GM21737 (cell line): ENCODE measurements around the gene RNF180.
"Not testable (repeated sequence)": the region's sequence is repeated elsewhere in the genome, so short reads cannot be mapped to it uniquely, and the experiment has no call there.

Source experiments
- ATAC-seq: cut with Tn5 transposase; IDR thresholded peaks from one replicate; pipeline ENCODE4 v1.9.1; 2021; ENCODE audit warnings: mild to moderate bottlenecking, moderate library complexity; ENCODE audit not compliant: unreplicated experiment

The RNF180 gene

GRCh38 chr5:64273276-64273675, 107.6 kb downstream of the RNF180 start:
- ATAC-seq: no peak

DNA sequence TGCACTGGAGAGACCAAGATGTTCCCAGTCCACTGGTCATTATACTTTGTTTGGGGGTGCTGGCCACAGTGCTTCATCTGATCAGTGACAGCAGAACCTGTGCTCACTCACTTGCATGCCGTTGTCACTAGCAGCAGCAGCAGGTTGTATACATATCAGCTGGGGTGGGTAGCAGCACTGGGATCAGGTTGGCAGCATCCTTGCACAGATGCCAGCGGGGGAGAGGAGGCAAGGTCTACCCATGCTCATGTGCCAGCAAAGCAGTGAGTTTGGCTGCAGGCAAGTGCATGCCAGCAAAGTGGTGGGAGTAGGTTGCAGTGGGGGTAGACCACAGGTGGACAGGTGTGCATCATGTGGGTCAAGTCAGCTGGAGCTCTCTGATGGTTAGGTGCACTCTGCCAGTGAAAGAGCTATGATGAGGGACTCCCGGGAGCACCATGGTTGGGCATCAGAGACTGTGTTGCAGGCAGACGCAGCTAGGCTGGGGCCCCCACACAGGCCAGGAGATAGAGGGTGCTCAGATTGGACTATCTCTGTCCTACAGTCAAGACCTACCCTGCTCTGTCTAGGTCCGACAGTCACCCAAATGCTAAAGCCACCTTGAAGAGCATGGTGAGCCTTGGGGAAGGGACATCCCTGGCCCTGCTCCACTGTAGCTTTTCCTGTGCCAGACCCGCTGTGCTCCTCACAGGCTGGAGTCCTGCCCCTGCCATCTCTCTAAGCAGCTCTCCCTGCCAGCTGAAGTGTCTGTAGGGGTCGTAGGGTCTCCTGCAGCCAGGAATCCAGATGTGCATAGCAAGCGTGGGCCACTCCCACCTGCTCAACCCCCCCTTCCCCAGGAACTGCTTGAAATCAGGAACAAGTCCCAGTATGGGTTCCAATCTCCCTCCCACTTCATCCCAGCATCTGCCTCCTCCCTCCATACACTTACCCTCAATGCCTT, 119.8 kb downstream of the RNF180 start:
- ATAC-seq: no peak

- no peak for ATAC-seq
Observed at GRCh38 chr5:64286381-64286780, 120.7 kb downstream of the RNF180 start.

DNA sequence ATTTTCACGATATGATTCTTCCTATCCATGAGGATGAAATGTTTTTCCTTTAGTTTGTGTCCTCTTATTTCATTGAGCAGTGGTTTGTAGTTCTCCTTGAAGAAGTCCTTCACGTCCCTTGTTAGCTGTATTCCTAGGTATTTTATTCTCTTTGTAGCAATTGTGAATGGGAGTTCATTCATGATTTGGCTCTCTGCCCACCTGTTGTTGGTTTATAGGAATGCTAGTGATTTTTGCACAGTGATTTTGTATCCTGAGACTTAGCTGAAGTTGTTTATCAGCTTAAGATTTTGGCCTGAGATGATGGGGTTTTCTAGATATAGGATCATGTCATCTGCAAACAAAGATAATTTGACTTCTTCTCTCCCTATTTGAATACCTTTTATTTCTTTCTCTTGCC, 122.9 kb downstream of the RNF180 start:
- not testable (repeated sequence) for ATAC-seq

DNA sequence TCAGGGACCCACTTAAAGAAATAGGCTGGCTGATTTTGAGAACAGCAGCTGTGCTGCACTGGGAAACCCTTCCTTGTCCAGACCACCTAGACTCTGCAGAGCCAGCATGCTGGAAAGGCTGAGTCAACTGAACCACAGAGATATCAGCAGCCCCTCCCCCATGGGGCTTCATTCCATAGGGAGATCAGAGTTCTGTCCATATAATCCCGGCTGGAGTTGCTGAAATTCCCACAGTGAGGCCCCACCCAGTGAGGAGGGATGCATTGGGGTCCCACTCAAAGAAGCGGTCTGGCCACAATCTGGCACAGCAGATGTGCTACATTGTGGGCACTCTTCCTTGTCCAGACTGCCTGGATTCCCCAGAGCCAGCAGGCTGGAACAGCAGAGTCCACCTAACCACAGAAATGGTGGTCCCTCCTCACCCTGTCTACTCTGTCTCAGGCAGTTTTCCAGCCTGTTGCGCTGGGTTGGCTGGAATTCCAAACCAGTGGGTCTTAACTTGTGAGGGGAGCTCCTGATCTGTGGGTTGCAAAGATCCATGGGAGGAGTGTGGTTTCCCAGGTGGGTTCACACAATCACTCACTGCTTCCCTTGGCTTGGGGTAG, 127.1 kb downstream of the RNF180 start:
- ATAC-seq: no peak

DNA sequence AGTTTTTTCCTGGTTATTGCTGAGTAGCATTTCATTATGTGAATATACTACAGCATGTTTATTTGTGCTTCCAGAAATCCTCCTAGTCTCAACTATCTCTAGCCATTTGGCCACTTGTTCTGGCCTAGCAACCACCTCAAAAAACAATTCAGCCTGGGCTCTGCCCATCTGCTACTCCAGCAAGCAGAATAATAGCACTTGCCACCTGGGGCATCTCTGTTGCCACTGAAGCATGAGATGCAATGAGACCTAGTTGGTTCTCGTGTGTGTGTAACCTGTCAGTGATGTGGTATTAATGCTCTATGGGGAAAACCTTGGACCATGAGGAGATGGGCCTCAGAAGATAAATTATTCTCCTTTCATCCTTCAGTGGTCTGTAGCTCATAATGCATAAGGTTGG, 129.5 kb downstream of the RNF180 start:
- ATAC-seq: no peak

DNA sequence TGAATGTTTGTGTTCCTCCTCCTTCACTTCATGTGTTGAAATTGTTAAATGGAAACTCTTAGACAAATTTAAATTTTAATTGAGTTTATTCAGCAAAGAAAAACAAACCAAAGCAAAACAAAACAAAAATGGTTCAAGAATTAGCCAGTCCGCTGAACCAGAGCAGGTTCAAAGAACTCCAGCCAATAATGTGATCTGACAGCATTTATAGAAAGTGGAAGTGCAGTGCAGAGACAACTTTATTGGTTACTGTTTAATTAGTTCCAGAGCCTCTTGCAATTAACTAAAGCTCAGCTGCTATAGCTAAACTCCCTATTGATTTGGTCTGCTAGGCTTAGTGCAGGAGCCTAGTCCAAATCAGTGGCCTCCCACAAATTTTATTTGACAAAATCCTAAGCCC, 132.9 kb downstream of the RNF180 start:
- ATAC-seq: no peak

DNA sequence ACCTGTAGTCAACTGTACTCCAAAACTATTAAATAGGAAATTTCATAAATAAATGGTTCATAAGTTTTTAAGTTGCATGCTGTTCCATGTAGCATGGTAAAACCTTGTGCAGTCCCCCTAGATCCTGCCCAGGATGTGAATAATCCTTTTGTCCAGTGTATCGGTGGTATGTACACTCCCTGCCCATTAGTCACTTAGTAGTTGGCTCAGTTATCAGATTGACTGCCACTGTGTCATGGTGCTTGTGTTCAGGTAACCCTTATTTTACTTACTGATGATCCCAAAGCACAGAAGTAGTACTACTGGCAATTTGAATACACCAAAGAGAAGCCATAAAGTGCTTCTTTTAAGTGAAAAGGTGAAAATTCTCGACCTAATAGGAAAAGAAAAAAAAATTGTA, 134.2 kb downstream of the RNF180 start:
- ATAC-seq: no peak

DNA sequence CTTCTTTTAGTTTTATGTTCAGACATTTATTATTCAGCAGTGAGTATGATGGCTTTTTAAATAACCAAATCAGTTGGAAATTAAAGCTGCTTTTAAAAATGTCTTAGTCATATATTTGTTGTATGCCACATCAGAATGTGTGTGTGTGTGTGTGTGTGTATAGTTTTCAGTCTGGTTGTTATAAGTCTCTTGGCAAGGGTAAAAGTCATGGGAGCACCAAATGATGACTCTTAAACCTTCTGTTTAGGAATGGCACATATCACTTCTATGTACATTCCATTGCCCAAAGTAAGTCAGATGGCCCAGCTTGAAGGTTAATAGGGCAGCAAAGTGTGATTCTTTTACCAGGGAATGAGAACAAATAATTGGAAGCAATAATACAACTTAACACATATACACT, 135.9 kb downstream of the RNF180 start:
- ATAC-seq: no peak

DNA sequence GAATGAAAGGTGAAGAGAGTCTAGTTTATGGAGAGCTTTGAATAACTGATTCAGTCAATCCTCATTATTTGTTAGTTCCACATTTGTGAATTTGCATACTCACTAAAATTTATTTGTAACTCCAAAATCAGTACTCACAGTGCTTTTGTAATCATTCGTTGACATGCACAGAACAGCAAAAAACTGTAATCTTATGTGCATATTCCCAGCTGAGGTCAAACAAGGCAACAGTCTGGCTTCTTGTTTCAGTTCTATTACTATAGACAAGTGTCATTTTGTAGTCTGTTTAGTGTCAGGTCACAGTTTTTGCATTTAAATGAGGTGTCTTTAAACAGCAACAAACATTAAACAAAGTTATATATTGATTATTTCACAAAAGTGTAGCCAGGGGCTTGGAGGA, 142.5 kb downstream of the RNF180 start:
- ATAC-seq: no peak

DNA sequence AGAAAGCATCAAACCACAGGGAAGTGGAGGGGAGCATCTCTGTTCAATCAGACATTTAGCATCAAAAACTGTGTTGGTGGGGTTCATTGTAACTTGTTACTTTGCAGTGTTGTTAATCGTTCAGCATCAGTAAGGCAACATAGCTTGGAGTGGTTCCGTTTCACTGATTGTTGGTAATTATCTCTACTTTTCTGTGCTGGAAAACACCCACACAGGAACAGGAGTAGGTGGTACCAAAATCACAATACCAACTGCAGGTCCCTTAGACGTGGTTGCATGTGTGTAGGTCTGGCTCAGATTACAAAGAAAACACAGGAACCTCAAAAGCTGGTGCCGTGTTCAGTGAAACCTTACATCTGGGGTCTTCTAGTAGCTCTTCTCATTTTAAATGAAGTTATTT, 146.8 kb downstream of the RNF180 start:
- ATAC-seq: no peak

GRCh38 chr5:64315778-64316177, 150.1 kb downstream of the RNF180 start:
- ATAC-seq: no peak

DNA sequence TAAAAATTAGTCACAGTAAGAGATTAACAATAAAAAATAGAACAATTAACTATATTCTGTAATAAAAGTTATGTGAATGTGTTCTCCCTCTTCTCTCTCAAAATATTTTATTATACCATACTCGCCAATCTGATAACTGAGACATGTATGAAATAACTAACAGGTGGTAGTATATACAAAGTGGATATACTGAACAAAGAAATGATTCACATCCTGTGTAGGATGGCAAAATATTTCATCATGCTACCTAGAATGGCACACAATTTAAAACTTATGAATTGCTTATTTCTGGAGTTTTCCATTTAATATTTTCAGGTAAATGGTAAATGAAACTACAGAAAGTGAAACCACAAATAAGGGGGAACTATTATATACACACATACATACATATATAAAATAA, 152.5 kb downstream of the RNF180 start:
- no peak for ATAC-seq

DNA sequence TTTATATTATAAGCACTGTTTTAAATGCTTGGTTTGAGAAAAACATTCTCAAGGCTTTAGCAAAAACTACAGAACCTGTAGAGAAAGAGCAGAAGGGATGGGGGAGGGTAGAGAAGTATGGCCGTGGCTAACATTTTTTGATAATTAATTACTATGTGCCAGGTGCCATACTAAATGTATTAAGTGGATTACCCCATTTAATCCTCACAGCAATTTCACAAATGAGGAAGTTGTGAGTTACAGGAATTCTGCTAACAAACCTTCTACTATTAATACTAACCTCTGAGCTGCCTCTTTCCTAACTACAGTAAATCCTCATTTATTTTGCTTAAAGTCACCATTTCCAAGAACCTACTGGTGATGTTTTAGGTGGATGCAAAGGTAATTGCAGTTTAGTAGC, 157.9 kb downstream of the RNF180 start:
- ATAC-seq: no peak

- no peak for ATAC-seq
Observed at GRCh38 chr5:64330728-64331231, 165.1 kb downstream of the RNF180 start.

- no peak for ATAC-seq
Observed at GRCh38 chr5:64331597-64332277, 166.1 kb downstream of the RNF180 start.

DNA sequence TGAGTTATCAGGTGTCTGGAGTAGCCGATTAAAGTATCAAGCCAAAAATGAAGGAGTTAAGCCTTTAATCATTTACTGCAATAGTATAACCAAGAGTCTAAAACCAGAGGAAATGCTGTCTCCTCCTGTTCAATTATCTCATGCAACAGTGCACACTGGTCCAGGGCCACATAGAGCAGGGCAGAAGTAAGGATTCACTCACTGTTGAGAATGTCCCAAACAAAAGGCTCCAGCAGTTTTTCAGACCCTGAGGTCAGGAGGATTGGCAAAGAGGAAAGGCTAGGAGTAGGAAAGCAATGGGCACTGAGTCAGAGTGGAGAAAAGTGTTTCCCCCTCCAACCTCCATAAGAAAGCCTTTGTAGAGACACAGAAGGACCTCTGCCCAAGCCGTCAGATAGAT, 168.2 kb downstream of the RNF180 start:
- ATAC-seq: no peak

DNA sequence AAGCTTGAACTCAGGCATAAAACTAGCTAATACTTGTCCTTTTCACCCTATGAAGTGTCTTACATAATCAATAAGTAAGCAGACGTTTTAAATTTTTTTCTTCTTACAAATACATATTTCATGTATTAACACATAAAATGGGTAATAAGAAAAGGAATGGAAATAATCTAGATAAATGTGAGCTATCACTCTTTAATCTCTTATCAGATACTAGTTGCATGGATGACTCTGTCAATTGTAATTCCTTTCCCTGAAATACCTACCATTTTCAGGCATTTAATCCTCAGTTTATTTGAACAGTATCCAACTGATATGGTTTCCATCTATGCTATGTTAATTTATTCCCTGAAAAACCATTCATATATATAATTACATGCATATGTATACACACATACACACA, 174.1 kb downstream of the RNF180 start:
- ATAC-seq: no peak

GRCh38 chr5:64340293-64340692, 174.7 kb downstream of the RNF180 start:
- no peak for ATAC-seq

DNA sequence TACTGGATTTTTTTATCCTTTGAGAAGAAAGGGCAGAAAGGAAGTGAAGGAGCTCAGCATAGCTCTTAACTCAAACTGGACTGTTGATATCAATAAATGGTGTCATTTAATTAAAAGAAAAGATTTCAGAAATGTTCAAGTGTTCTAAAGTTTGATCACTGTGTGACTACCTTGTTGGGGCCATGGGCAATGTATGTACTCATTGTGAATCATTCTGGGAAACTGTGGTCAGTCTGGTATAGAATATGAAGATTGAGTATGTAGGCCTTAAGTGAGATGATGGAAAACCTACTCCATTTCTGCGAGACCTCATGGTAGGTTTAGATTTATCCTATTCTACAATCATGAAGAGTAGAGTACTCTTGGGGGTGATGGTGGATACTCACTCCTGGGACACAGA, 175.7 kb downstream of the RNF180 start:
- no peak for ATAC-seq

GRCh38 chr5:64344501-64344900, 178.9 kb downstream of the RNF180 start:
- no peak for ATAC-seq

GRCh38 chr5:64347309-64347708, 181.7 kb downstream of the RNF180 start:
- ATAC-seq: no peak
